Measurements from ENCODE around the gene HABP2.

GRCh38 chr10:113583571-113583970 is 30.7 kb downstream of the HABP2 start:
- no peak for TF ChIP-seq HDGF (IDR thresholded peaks at IDR 0.05; ENCODE audit: borderline replicate concordance)
- no peak for TF ChIP-seq ELF4 (IDR thresholded peaks at IDR 0.05)
- no peak for TF ChIP-seq FOXM1 (IDR thresholded peaks at IDR 0.05; ENCODE audit: borderline replicate concordance)
- no peak for TF ChIP-seq BHLHE40 (IDR thresholded peaks at IDR 0.05; ENCODE audit: borderline replicate concordance)
- TF ChIP-seq PKNOX1 (IDR thresholded peaks at IDR 0.05): no peak
- no peak for TF ChIP-seq SUZ12 (IDR thresholded peaks at IDR 0.05)
- no peak for TF ChIP-seq L3MBTL2 (conservative IDR thresholded peaks at IDR 0.05)
- no peak for TF ChIP-seq SP1 (IDR thresholded peaks at IDR 0.05)
- no peak for TF ChIP-seq ZNF384 (IDR thresholded peaks at IDR 0.05)
